IMR-90 (cell line): Measurements from ENCODE around the gene FUT7.

Experiments used
- BHLHE40 ChIP-seq: fragments of 150-350 bp; IDR thresholded peaks from 2 replicates; pipeline ENCODE4 v1.6.1; 2016; ENCODE audit warnings: mild to moderate bottlenecking, low read depth, low read length
- CTCF ChIP-seq: conservative IDR thresholded peaks from 2 replicates; pipeline ENCODE4 v1.5.1; 2012; ENCODE audit warnings: mild to moderate bottlenecking, low read depth, low read length, improper control_type of control experiment
- FOS ChIP-seq: fragments of 150-350 bp; IDR thresholded peaks from 2 replicates; pipeline ENCODE4 v1.6.1; 2016; ENCODE audit warnings: low read depth, low read length
- MAZ ChIP-seq: IDR thresholded peaks from 2 replicates; pipeline ENCODE4 v1.6.1; 2012; ENCODE audit warnings: low read depth, mild to moderate bottlenecking, low read length, improper control_type of control experiment, moderate library complexity, borderline replicate concordance
- RCOR1 ChIP-seq: IDR thresholded peaks from 2 replicates; pipeline ENCODE4 v1.6.1; 2012; ENCODE audit warnings: mild to moderate bottlenecking, low read length, improper control_type of control experiment; ENCODE audit not compliant: insufficient replicate concordance

- TF ChIP-seq FOS (no peak), CTCF (no peak), BHLHE40 (no peak), RCOR1 (no peak), MAZ (no peak)
These were observed 48.6 kb upstream of the FUT7 start for GRCh38 chr9:137080260-137081122.
